IMR-90 (cell line): ENCODE measurements around the gene MRM2. TPM values are rescaled to one million over a fixed set of nuclear protein-coding genes. Genes with fewer than 3 reads are reported as not detected.

ENCODE experiments used
- ATAC-seq: fragments of 200-7000 bp; cut with Tn5 transposase; 2 replicates; pipeline ENCODE4 v1.9.1; 2020; ENCODE audit warnings: low read depth, mild to moderate bottlenecking, moderate library complexity
- BruUV-seq: library from RNA; stranded (reverse); fragments of 400-500 nt; replicated peaks from 2 replicates; lab custom pipeline; 2021; lab: Mats Ljungman, UMichigan
- CTCF ChIA-PET: fragments of 300-600 bp; formaldehyde crosslinking; extraction: SDS; loops from one replicate; lab custom pipeline; 2021; ENCODE audit warnings: antibody characterized with exemption; lab: Yijun Ruan, JAX
- POLR2A ChIA-PET: fragments of 300-600 bp; sonication (Branson Sonifier 250); formaldehyde crosslinking; loops from one replicate; lab custom pipeline; 2022; ENCODE audit warnings: antibody characterized with exemption; ENCODE audit not compliant: unreplicated experiment; lab: Charles Lee
- DNase-seq: peaks from one replicate; pipeline ENCODE4 v3.0.0; 2013
- H2AFZ ChIP-seq: replicated peaks from 2 replicates; pipeline ENCODE3; 2013; ENCODE audit warnings: low read length, mild to moderate bottlenecking; ENCODE audit not compliant: poor library complexity
- H2AK5ac ChIP-seq: 2 replicates; pipeline ENCODE4 v1.6.1; 2013; ENCODE audit warnings: low read depth, low read length, inconsistent platforms
- H2AK9ac ChIP-seq: replicated peaks from 2 replicates; pipeline ENCODE3; 2013; ENCODE audit warnings: mild to moderate bottlenecking, low read depth, low read length, moderate library complexity; ENCODE audit not compliant: poor library complexity
- H2BK120ac ChIP-seq: 2 replicates; pipeline ENCODE4 v1.6.1; 2013; ENCODE audit warnings: low read depth, low read length, inconsistent platforms
- H2BK15ac ChIP-seq: 3 replicates; pipeline ENCODE4 v1.6.1; 2013; ENCODE audit warnings: low read depth, low read length, inconsistent platforms
- H2BK20ac ChIP-seq: 2 replicates; pipeline ENCODE4 v1.6.1; 2013; ENCODE audit warnings: low read depth, mild to moderate bottlenecking, inconsistent platforms, low read length, moderate library complexity
- H2BK5ac ChIP-seq: 2 replicates; pipeline ENCODE4 v1.6.1; 2013; ENCODE audit warnings: mild to moderate bottlenecking, low read depth, low read length, inconsistent platforms; ENCODE audit not compliant: poor library complexity, severe bottlenecking
- H3K14ac ChIP-seq: replicated peaks from 2 replicates; pipeline ENCODE4 v1.6.1; 2013; ENCODE audit warnings: low read depth, low read length, inconsistent platforms
- H3K18ac ChIP-seq: 2 replicates; pipeline ENCODE4 v1.6.1; 2013; ENCODE audit warnings: low read depth, low read length, control low read depth
- H3K23ac ChIP-seq: 2 replicates; pipeline ENCODE4 v1.6.1; 2013; ENCODE audit warnings: low read depth, low read length, inconsistent platforms
- H3K27ac ChIP-seq: 2 replicates; pipeline ENCODE4 v1.5.1; 2013; ENCODE audit warnings: mild to moderate bottlenecking, control low read depth, low read length; ENCODE audit not compliant: insufficient read depth
- H3K27me3 ChIP-seq: 2 replicates; pipeline ENCODE4 v1.6.1; 2013; ENCODE audit warnings: low read length; ENCODE audit not compliant: control insufficient read depth, insufficient read depth
- H3K36me3 ChIP-seq: 2 replicates; pipeline ENCODE4 v1.6.1; 2013; ENCODE audit warnings: low read length, mixed read lengths; ENCODE audit not compliant: control insufficient read depth, insufficient read depth
- H3K4ac ChIP-seq: 2 replicates; pipeline ENCODE4 v1.6.1; 2013; ENCODE audit warnings: low read depth, low read length, inconsistent platforms
- H3K4me1 ChIP-seq: 2 replicates; pipeline ENCODE4 v1.6.1; 2013; ENCODE audit warnings: low read length, mixed read lengths; ENCODE audit not compliant: control insufficient read depth, insufficient read depth
- H3K4me2 ChIP-seq: 2 replicates; pipeline ENCODE4 v1.6.1; 2013; ENCODE audit warnings: low read depth, mild to moderate bottlenecking, control low read depth, low read length, moderate library complexity
- H3K4me3 ChIP-seq: 2 replicates; pipeline ENCODE4 v1.5.1; 2013; ENCODE audit warnings: low read depth, mild to moderate bottlenecking, control low read depth, low read length, moderate library complexity; ENCODE audit not compliant: insufficient read depth
- H3K56ac ChIP-seq: 2 replicates; pipeline ENCODE4 v1.6.1; 2013; ENCODE audit warnings: low read length, inconsistent platforms; ENCODE audit not compliant: insufficient read depth; ENCODE audit errors: extremely low read depth
- H3K79me1 ChIP-seq, 2 experiments: 2 replicates each; pipeline ENCODE4 v1.6.1; 2013; ENCODE audit warnings: low read length in 2 of 2, inconsistent platforms in 1 of 2, low read depth in 1 of 2
- H3K9ac ChIP-seq: 2 replicates; pipeline ENCODE4 v1.6.1; 2013; ENCODE audit warnings: low read depth, low read length, control low read depth
- H3K9me1 ChIP-seq: 2 replicates; pipeline ENCODE4 v1.6.1; 2013; ENCODE audit warnings: low read length, inconsistent platforms; ENCODE audit not compliant: insufficient read depth
- H3K9me3 ChIP-seq: 2 replicates; pipeline ENCODE4 v1.6.1; 2013; ENCODE audit warnings: low read length; ENCODE audit not compliant: control insufficient read depth, insufficient read depth
- H4K20me1 ChIP-seq: 2 replicates; pipeline ENCODE4 v1.6.1; 2013; ENCODE audit warnings: low read length, inconsistent platforms; ENCODE audit not compliant: insufficient read depth
- H4K5ac ChIP-seq: 2 replicates; pipeline ENCODE4 v1.6.1; 2013; ENCODE audit warnings: mild to moderate bottlenecking, low read depth, low read length, control low read depth
- H4K8ac ChIP-seq, 2 experiments: 2 replicates each; pipeline ENCODE4 v1.6.1; 2013; ENCODE audit warnings: low read depth in 2 of 2, low read length in 2 of 2, control low read depth in 1 of 2, inconsistent platforms in 1 of 2
- H4K91ac ChIP-seq: 2 replicates; pipeline ENCODE4 v1.6.1; 2013; ENCODE audit warnings: low read depth, low read length, inconsistent platforms; ENCODE audit not compliant: insufficient read depth
- BHLHE40 ChIP-seq: fragments of 150-350 bp; IDR thresholded peaks from 2 replicates; pipeline ENCODE4 v1.6.1; 2016; ENCODE audit warnings: mild to moderate bottlenecking, low read depth, low read length
- CEBPB ChIP-seq: IDR thresholded peaks from 2 replicates; pipeline ENCODE4 v1.6.1; 2012; ENCODE audit warnings: low read depth, low read length, improper control_type of control experiment
- CHD1 ChIP-seq: IDR thresholded peaks from 2 replicates; pipeline ENCODE4 v1.6.1; 2012; ENCODE audit warnings: low read depth, low read length, improper control_type of control experiment
- FOS ChIP-seq: fragments of 150-350 bp; IDR thresholded peaks from 2 replicates; pipeline ENCODE4 v1.6.1; 2016; ENCODE audit warnings: low read depth, low read length
- MAFK ChIP-seq: IDR thresholded peaks from 2 replicates; pipeline ENCODE4 v1.6.1; 2012; ENCODE audit warnings: low read depth, low read length, improper control_type of control experiment
- MAZ ChIP-seq: IDR thresholded peaks from 2 replicates; pipeline ENCODE4 v1.6.1; 2012; ENCODE audit warnings: low read depth, mild to moderate bottlenecking, low read length, improper control_type of control experiment, moderate library complexity, borderline replicate concordance
- MXI1 ChIP-seq: IDR thresholded peaks from 2 replicates; pipeline ENCODE4 v1.6.1; 2012; ENCODE audit warnings: low read depth, mild to moderate bottlenecking, low read length, moderate library complexity, borderline replicate concordance
- NFE2L2 ChIP-seq: fragments of 150-350 bp; IDR thresholded peaks from 2 replicates; pipeline ENCODE4 v1.6.1; 2016; ENCODE audit warnings: low read depth, mild to moderate bottlenecking, low read length
- POLR2A ChIP-seq: IDR thresholded peaks from 2 replicates; pipeline ENCODE4 v1.6.1; 2012; ENCODE audit warnings: mild to moderate bottlenecking, low read depth, low read length
- RAD21 ChIP-seq: IDR thresholded peaks from 2 replicates; pipeline ENCODE4 v1.6.1; 2012; ENCODE audit warnings: low read length, improper control_type of control experiment
- RCOR1 ChIP-seq: IDR thresholded peaks from 2 replicates; pipeline ENCODE4 v1.6.1; 2012; ENCODE audit warnings: mild to moderate bottlenecking, low read length, improper control_type of control experiment; ENCODE audit not compliant: insufficient replicate concordance
- RFX5 ChIP-seq: IDR thresholded peaks from 2 replicates; pipeline ENCODE4 v1.8.0; 2012; ENCODE audit warnings: low read depth, mild to moderate bottlenecking, low read length, moderate library complexity
- SMC3 ChIP-seq: fragments of 150-350 bp; IDR thresholded peaks from 2 replicates; pipeline ENCODE4 v1.6.1; 2016; ENCODE audit warnings: low read depth, mild to moderate bottlenecking, antibody characterized with exemption, low read length, moderate library complexity
- WGBS, 2 experiments: methylation state at CpG; one replicate each; pipeline versions ENCODE4 v1.1.5 to v1.1.7; 2013; ENCODE audit warnings: missing lambda C conversion rate in 2 of 2; ENCODE audit not compliant: insufficient read length in 1 of 2; ENCODE audit errors: extremely low coverage in 2 of 2; 5-methylcytosine and 5-hydroxymethylcytosine counted together
- dilution Hi-C: fragments of 300-500 bp; cut with HindIII; formaldehyde crosslinking; loops from one replicate; pipeline ENCODE4 v1.14.3; 2018; ENCODE audit warnings: low sequenced_read_pairs; ENCODE audit not compliant: unreplicated experiment
- in situ Hi-C: fragments of 300-500 bp; cut with MboI; formaldehyde crosslinking; loops from 3 replicates; pipeline ENCODE4 v1.14.3; 2019; ENCODE audit warnings: low sequenced_read_pairs, inconsistent platforms, mixed read lengths
- intact Hi-C: fragments of 100-400 bp; cut with micrococcal nuclease; formaldehyde crosslinking; loops from 2 replicates; pipeline ENCODE4 v1.10.0; 2022
- polyA plus RNA-seq, 3 experiments: library from polyadenylated mRNA; depleted of rRNA; stranded (reverse); fragments of >200 nt; gene quantifications; 2 replicates each; pipeline ENCODE4 v1.2.3, GENCODE V29; 2012; ENCODE audit warnings: low replicate concordance in 1 of 3
- total RNA-seq: library from RNA; depleted of rRNA; stranded (reverse); fragments of >200 nt; gene quantifications from 2 replicates; pipeline ENCODE4 v1.2.3, GENCODE V29; 2012
- TF ChIP-seq, protein P1 (sequence below): fragments of 150-350 bp; IDR thresholded peaks from 2 replicates; pipeline ENCODE4 v1.6.1; 2017; ENCODE audit warnings: mild to moderate bottlenecking, antibody characterized with exemption, low read length, low read depth
- TF ChIP-seq, protein P2 (sequence below): conservative IDR thresholded peaks from 2 replicates; pipeline ENCODE4 v1.5.1; 2012; ENCODE audit warnings: mild to moderate bottlenecking, low read depth, low read length, improper control_type of control experiment
- TF ChIP-seq, protein P3 (sequence below): fragments of 150-350 bp; IDR thresholded peaks from 2 replicates; pipeline ENCODE4 v1.6.1; 2016; ENCODE audit warnings: low read depth, mild to moderate bottlenecking, low read length, moderate library complexity, borderline replicate concordance

MRM2 gene
- total and polyA plus RNA-seq, 2 of the 4 experiments (the other 2 are of a cell fraction), result 19.1 to 23.8 TPM

DNA sequence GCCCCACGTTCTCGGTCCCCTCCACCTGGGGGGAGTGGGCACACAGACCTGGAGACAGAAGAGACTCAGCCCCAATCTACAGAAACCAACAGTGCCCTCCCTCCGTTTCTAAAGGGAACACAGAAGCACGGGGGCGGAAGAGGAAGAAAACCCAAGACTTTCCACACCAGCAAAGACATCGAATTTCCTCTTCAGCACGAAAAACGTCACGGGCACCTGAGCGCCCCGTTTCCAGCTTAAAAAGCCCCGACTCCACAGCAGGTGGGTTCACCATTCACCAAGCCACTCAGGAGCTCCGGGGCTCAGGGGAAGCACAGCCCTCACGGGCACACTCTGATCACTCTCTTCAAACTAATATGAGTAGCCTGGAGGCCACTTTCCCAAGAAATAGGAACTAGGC lies 19.6 kb upstream of the MRM2 start:
- Histone ChIP-seq H3K9ac (no peak overlapping the region), H4K20me1 (0 out of 2 replicates have a peak, but pooled peaks cover 7% of the 10 kb centered on the region), H3K4me3 (no peak overlapping the region), H3K9me1 (no peaks in the 10 kb centered on the region), H3K56ac (no peak overlapping the region), H2AK5ac (no peak overlapping the region), H2BK120ac (no peak overlapping the region), H2BK15ac (no peak overlapping the region), H3K27ac (no peak overlapping the region), H4K8ac (no peak overlapping the region), H3K23ac (no peak overlapping the region), H3K79me1 (peaks cover 0 to 4% of the 10 kb centered on the region in 2 experiments; a peak in 1 of 4 replicates), H4K91ac (no peak overlapping the region), H2AK9ac (no peak overlapping the region), H3K14ac (no peak overlapping the region), H3K4me1 (no peaks in the 10 kb centered on the region; the same call in 1 of the 2 replicates), H3K27me3 (no peaks in the 10 kb centered on the region), H3K36me3 (peaks cover 24% of the 10 kb centered on the region), H2BK20ac (no peak overlapping the region), H2BK5ac (no peak overlapping the region), H3K18ac (no peak overlapping the region), H3K4me2 (no peak overlapping the region), H4K5ac (no peak overlapping the region), H3K4ac (no peak overlapping the region), H3K9me3 (no peaks in the 10 kb centered on the region), H2AFZ (no peak overlapping the region)
- POLR2A ChIA-PET, result no interaction called here
- TF ChIP-seq SMC3 (no peak), MAZ (no peak), RFX5 (no peak), RCOR1 (no peak), POLR2A (no peak), RAD21 (no peak), CHD1 (no peak), MXI1 (no peak), CEBPB (no peak), NFE2L2 (no peak), BHLHE40 (no peak), MAFK (no peak), FOS (no peak)
- TF ChIP-seq, protein P1, sequence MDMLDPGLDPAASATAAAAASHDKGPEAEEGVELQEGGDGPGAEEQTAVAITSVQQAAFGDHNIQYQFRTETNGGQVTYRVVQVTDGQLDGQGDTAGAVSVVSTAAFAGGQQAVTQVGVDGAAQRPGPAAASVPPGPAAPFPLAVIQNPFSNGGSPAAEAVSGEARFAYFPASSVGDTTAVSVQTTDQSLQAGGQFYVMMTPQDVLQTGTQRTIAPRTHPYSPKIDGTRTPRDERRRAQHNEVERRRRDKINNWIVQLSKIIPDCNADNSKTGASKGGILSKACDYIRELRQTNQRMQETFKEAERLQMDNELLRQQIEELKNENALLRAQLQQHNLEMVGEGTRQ, result no peak
- TF ChIP-seq, protein P2, sequence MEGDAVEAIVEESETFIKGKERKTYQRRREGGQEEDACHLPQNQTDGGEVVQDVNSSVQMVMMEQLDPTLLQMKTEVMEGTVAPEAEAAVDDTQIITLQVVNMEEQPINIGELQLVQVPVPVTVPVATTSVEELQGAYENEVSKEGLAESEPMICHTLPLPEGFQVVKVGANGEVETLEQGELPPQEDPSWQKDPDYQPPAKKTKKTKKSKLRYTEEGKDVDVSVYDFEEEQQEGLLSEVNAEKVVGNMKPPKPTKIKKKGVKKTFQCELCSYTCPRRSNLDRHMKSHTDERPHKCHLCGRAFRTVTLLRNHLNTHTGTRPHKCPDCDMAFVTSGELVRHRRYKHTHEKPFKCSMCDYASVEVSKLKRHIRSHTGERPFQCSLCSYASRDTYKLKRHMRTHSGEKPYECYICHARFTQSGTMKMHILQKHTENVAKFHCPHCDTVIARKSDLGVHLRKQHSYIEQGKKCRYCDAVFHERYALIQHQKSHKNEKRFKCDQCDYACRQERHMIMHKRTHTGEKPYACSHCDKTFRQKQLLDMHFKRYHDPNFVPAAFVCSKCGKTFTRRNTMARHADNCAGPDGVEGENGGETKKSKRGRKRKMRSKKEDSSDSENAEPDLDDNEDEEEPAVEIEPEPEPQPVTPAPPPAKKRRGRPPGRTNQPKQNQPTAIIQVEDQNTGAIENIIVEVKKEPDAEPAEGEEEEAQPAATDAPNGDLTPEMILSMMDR, result no peak
- TF ChIP-seq, protein P3, sequence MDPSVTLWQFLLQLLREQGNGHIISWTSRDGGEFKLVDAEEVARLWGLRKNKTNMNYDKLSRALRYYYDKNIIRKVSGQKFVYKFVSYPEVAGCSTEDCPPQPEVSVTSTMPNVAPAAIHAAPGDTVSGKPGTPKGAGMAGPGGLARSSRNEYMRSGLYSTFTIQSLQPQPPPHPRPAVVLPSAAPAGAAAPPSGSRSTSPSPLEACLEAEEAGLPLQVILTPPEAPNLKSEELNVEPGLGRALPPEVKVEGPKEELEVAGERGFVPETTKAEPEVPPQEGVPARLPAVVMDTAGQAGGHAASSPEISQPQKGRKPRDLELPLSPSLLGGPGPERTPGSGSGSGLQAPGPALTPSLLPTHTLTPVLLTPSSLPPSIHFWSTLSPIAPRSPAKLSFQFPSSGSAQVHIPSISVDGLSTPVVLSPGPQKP, result no peak
- dilution Hi-C loops, result no loop called here
- no TSS peak for BruUV-seq
- CTCF ChIA-PET, result no interaction called here
- ATAC-seq (no peak), DNase-seq (no peak)
- in situ Hi-C loops, result no loop called here
- intact Hi-C loops, result no loop called here
- WGBS, 2 experiments, result 100% methylated on average over 6 of the region's 14 CpGs; no CpG with 5 or more reads in 1 of the 2 experiments
